H1 (cell line): Measurements from ENCODE around the gene TMPRSS11E. TPM values are rescaled to one million over a fixed set of nuclear protein-coding genes. Genes with fewer than 3 reads are reported as not detected.

Experiments
- CTCF ChIA-PET: fragments of 300-600 bp; sonication (Branson Sonifier 250); formaldehyde crosslinking; loops from one replicate; lab custom pipeline; 2021; ENCODE audit not compliant: partially characterized antibody; lab: Charles Lee
- POLR2A ChIA-PET: fragments of 300-600 bp; sonication (Branson Sonifier 250); formaldehyde crosslinking; loops from one replicate; lab custom pipeline; 2021; ENCODE audit warnings: inconsistent platforms; ENCODE audit not compliant: partially characterized antibody; lab: Charles Lee
- DNase-seq, 2 experiments: peaks; one replicate each; pipeline versions ENCODE4 v3.0.0 to v3.0.0-alpha.2; 2010 to 2022; ENCODE audit warnings: low spot score in 2 of 2, low read depth in 1 of 2, mixed read lengths in 1 of 2
- FAIRE-seq: peaks from 2 replicates; lab custom pipeline; 2011; peaks lifted over from hg19 to GRCh38; lab: Jason Lieb, UNC
- H2AFZ ChIP-seq: 2 replicates; pipeline ENCODE4 v1.8.1; 2012; ENCODE audit warnings: low read length, inconsistent platforms
- H2AK5ac ChIP-seq: 2 replicates; pipeline ENCODE4 v1.6.1; 2013; ENCODE audit warnings: low read depth, low read length
- H2BK120ac ChIP-seq: replicated peaks from 2 replicates; pipeline ENCODE3; 2013; ENCODE audit warnings: low read depth, low read length, inconsistent platforms
- H2BK12ac ChIP-seq: 2 replicates; pipeline ENCODE4 v1.6.1; 2013; ENCODE audit warnings: low read depth, low read length
- H2BK15ac ChIP-seq: 2 replicates; pipeline ENCODE4 v1.6.1; 2013; ENCODE audit warnings: low read length
- H2BK20ac ChIP-seq: 2 replicates; pipeline ENCODE4 v1.6.1; 2013; ENCODE audit warnings: low read length
- H2BK5ac ChIP-seq: 2 replicates; pipeline ENCODE4 v1.6.1; 2013; ENCODE audit warnings: low read depth, low read length
- H3K14ac ChIP-seq: 2 replicates; pipeline ENCODE4 v1.6.1; 2013; ENCODE audit warnings: inconsistent platforms; ENCODE audit not compliant: insufficient read length
- H3K18ac ChIP-seq: 2 replicates; pipeline ENCODE4 v1.6.1; 2013; ENCODE audit warnings: low read length; ENCODE audit errors: extremely low read depth
- H3K23ac ChIP-seq: 2 replicates; pipeline ENCODE4 v1.6.1; 2013; ENCODE audit warnings: inconsistent platforms; ENCODE audit not compliant: insufficient read length
- H3K23me2 ChIP-seq: 2 replicates; pipeline ENCODE4 v1.6.1; 2013; ENCODE audit warnings: low read depth, low read length
- H3K27ac ChIP-seq: 2 replicates; pipeline ENCODE4 v1.6.1; 2011; ENCODE audit warnings: low read depth, low read length, inconsistent platforms
- H3K27me3 ChIP-seq, 4 experiments: replicated peaks in 1 of 4; 1 replicate in 1 of 4; 2 replicates in 3 of 4; pipeline versions ENCODE4 v1.6.1 to v1.8.1; 2011 to 2013; ENCODE audit warnings: low read length in 3 of 4, mild to moderate bottlenecking in 3 of 4, inconsistent platforms in 2 of 4, mixed read lengths in 2 of 4, moderate library complexity in 1 of 4; ENCODE audit not compliant: control insufficient read depth in 3 of 4, insufficient read depth in 3 of 4; ENCODE audit errors: extremely low read depth in 1 of 4
- H3K36me3 ChIP-seq, 4 experiments: 2 replicates each; pipeline versions ENCODE4 v1.6.1 to v1.8.1; 2011 to 2013; ENCODE audit warnings: mild to moderate bottlenecking in 4 of 4, low read length in 3 of 4, moderate library complexity in 2 of 4, control low read depth in 1 of 4, inconsistent platforms in 1 of 4; ENCODE audit not compliant: insufficient read depth in 4 of 4, control insufficient read depth in 2 of 4
- H3K4ac ChIP-seq: replicated peaks from 2 replicates; pipeline ENCODE3; 2013; ENCODE audit warnings: low read length, low read depth, mixed read lengths, inconsistent platforms; ENCODE audit not compliant: insufficient read length
- H3K4me1 ChIP-seq, 4 experiments: replicated peaks in 1 of 4; 1 replicate in 1 of 4; 2 replicates in 3 of 4; pipeline versions ENCODE4 v1.6.1 to v1.8.1; 2011 to 2013; ENCODE audit warnings: low read length in 3 of 4, inconsistent platforms in 2 of 4, mixed read lengths in 1 of 4; ENCODE audit not compliant: insufficient read depth in 4 of 4, control insufficient read depth in 3 of 4
- H3K4me2 ChIP-seq, 2 experiments: 2 replicates each; pipeline versions ENCODE4 v1.6.1 to v1.8.1; 2011 to 2013; ENCODE audit warnings: low read depth in 2 of 2, low read length in 2 of 2, control low read depth in 1 of 2, inconsistent platforms in 1 of 2, mild to moderate bottlenecking in 1 of 2; ENCODE audit not compliant: insufficient read depth in 1 of 2
- H3K4me3 ChIP-seq, 4 experiments: fragments of 200-600, 300-600 bp in 1 of 4; sonication (generic), shearing (Covaris generic), sonication (Bioruptor Twin) in 1 of 4; 2 replicates each; pipeline versions ENCODE4 v1.5.1 to v1.8.1; 2011 to 2016; ENCODE audit warnings: low read length in 4 of 4, low read depth in 3 of 4, control low read depth in 2 of 4, inconsistent platforms in 2 of 4, mild to moderate bottlenecking in 2 of 4, mixed read lengths in 1 of 4, moderate library complexity in 1 of 4; ENCODE audit not compliant: insufficient read depth in 2 of 4; ENCODE audit errors: extremely low read depth in 1 of 4
- H3K56ac ChIP-seq: replicated peaks from 2 replicates; pipeline ENCODE3; 2013; ENCODE audit warnings: low read depth, mild to moderate bottlenecking, mixed read lengths, low read length, inconsistent platforms; ENCODE audit not compliant: insufficient read length
- H3K79me1 ChIP-seq: 2 replicates; pipeline ENCODE4 v1.6.1; 2013; ENCODE audit warnings: low read depth, low read length, control low read depth
- H3K79me2 ChIP-seq, 2 experiments: 2 replicates each; pipeline versions ENCODE4 v1.6.1 to v1.8.1; 2012 to 2013; ENCODE audit warnings: low read length in 2 of 2, mild to moderate bottlenecking in 2 of 2, inconsistent platforms in 1 of 2; ENCODE audit not compliant: insufficient read depth in 2 of 2, control insufficient read depth in 1 of 2
- H3K9ac ChIP-seq, 4 experiments: replicated peaks in 1 of 4; 1 replicate in 1 of 4; 2 replicates in 3 of 4; pipeline versions ENCODE4 v1.6.1 to v1.8.1; 2011 to 2013; ENCODE audit warnings: low read depth in 3 of 4, low read length in 3 of 4, control low read depth in 2 of 4, mild to moderate bottlenecking in 2 of 4, moderate library complexity in 2 of 4, inconsistent platforms in 1 of 4; ENCODE audit errors: extremely low read depth in 1 of 4
- H3K9me3 ChIP-seq, 2 experiments: 2 replicates each; pipeline versions ENCODE4 v1.6.1 to v1.8.1; 2012 to 2013; ENCODE audit warnings: mild to moderate bottlenecking in 2 of 2, moderate library complexity in 2 of 2, control low read depth in 1 of 2, inconsistent platforms in 1 of 2, low read depth in 1 of 2, low read length in 1 of 2, mixed read lengths in 1 of 2; ENCODE audit not compliant: insufficient read depth in 2 of 2
- H4K20me1 ChIP-seq, 2 experiments: replicated peaks in 1 of 2; 2 replicates each; pipeline versions ENCODE3 to v1.8.1; 2011 to 2013; ENCODE audit warnings: inconsistent platforms in 2 of 2, low read length in 2 of 2, mild to moderate bottlenecking in 1 of 2; ENCODE audit not compliant: insufficient read depth in 2 of 2, control insufficient read depth in 1 of 2
- H4K5ac ChIP-seq: 2 replicates; pipeline ENCODE4 v1.6.1; 2013; ENCODE audit warnings: low read length, low read depth, mixed read lengths, inconsistent platforms; ENCODE audit not compliant: insufficient read length
- H4K8ac ChIP-seq: 2 replicates; pipeline ENCODE4 v1.8.0; 2013; ENCODE audit warnings: mild to moderate bottlenecking, moderate library complexity, low read length, inconsistent platforms; ENCODE audit not compliant: insufficient read depth; ENCODE audit errors: extremely low read depth
- H4K91ac ChIP-seq: replicated peaks from 2 replicates; pipeline ENCODE3; 2013; ENCODE audit warnings: low read length, mixed read lengths, inconsistent platforms; ENCODE audit not compliant: insufficient read length
- WGBS, 2 experiments: shearing (Covaris generic) in 1 of 2; methylation state at CpG; one replicate each; pipeline versions ENCODE4 v1.1.6 to v1.1.7; 2013 to 2015; ENCODE audit warnings: low lambda C conversion rate in 2 of 2, mixed read lengths in 2 of 2, inconsistent platforms in 1 of 2, low coverage in 1 of 2, missing lambda C conversion rate in 1 of 2; ENCODE audit not compliant: insufficient replicate concordance in 2 of 2, insufficient coverage in 1 of 2, insufficient read length in 1 of 2; ENCODE audit errors: extremely low coverage in 1 of 2, missing lambda C conversion rate in 1 of 2; 5-methylcytosine and 5-hydroxymethylcytosine counted together
- long read RNA-seq, 2 experiments: library from RNA in 1 of 2; library from capped mRNA in 1 of 2; stranded (forward); transcript quantifications; one replicate each; pipeline ENCODE4 v2.0.0, GENCODE V29; 2021; ENCODE audit warnings: inconsistent platforms in 1 of 2
- polyA minus RNA-seq, 3 experiments: library from RNA; depleted of rRNA, polyadenylated mRNA; stranded (reverse); fragments of >200 nt; gene quantifications; 1 replicate in 2 of 3; 2 replicates in 1 of 3; pipeline ENCODE4 v1.2.3, GENCODE V29; 2011
- polyA plus RNA-seq, 7 experiments: library from polyadenylated mRNA; depleted of rRNA in 3 of 7; stranded (reverse) in 5 of 7; unstranded in 2 of 7; fragments of >200 nt in 5 of 7; fragments of 200-250 nt in 2 of 7; gene quantifications; 1 replicate in 5 of 7; 2 replicates in 1 of 7; 4 replicates in 1 of 7; pipeline versions ENCODE4 v1.2.1 to v1.2.3, GENCODE V29; 2011 to 2013; ENCODE audit warnings: missing spikeins in 2 of 7, mixed read lengths in 2 of 7
- total RNA-seq: library from RNA; stranded (reverse); fragmentation: NEBNext Ultra II Directional; extraction: Animal tissue kit (Norgen Biotek cat#: 25700); gene quantifications from 2 replicates; pipeline ENCODE4 v1.2.1, GENCODE V29; 2021

Gene TMPRSS11E, protein sequence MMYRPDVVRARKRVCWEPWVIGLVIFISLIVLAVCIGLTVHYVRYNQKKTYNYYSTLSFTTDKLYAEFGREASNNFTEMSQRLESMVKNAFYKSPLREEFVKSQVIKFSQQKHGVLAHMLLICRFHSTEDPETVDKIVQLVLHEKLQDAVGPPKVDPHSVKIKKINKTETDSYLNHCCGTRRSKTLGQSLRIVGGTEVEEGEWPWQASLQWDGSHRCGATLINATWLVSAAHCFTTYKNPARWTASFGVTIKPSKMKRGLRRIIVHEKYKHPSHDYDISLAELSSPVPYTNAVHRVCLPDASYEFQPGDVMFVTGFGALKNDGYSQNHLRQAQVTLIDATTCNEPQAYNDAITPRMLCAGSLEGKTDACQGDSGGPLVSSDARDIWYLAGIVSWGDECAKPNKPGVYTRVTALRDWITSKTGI
- 0.71 and 0.96 TPM in 2 replicates for total RNA-seq
- polyA plus RNA-seq (2011; rRNA removed) = 0.25 and 0.38 TPM in 2 replicates
- 0.54 TPM for polyA plus RNA-seq (2011; cell fraction: cytosol; rRNA removed)
- 0.29 TPM for polyA plus RNA-seq (2011; cell fraction: nucleus; rRNA removed)
- polyA plus RNA-seq (2012, experiment 1 of 2) = 0.28 to 0.79 TPM (median 0.46 TPM) in 4 replicates
- not detected for polyA plus RNA-seq (2012, experiment 2 of 2)
- 1.8 TPM for polyA plus RNA-seq (2013, experiment 1 of 2)
- 1.7 TPM for polyA plus RNA-seq (2013, experiment 2 of 2)
- polyA minus RNA-seq (2011; rRNA and poly(A)+ RNA removed) = 0.85 and 1.2 TPM in 2 replicates
- 1.2 TPM for polyA minus RNA-seq (2011; cell fraction: cytosol; rRNA and poly(A)+ RNA removed)
- 1.2 TPM for polyA minus RNA-seq (2011; cell fraction: nucleus; rRNA and poly(A)+ RNA removed)
- long read RNA-seq, experiment 1, partial matches to known transcripts = 0 of 1 reads
- long read RNA-seq, experiment 1, other reads (novel, unspliced or antisense) = 1 of 1 reads
- long read RNA-seq, experiment 2 = 0 reads

DNA sequence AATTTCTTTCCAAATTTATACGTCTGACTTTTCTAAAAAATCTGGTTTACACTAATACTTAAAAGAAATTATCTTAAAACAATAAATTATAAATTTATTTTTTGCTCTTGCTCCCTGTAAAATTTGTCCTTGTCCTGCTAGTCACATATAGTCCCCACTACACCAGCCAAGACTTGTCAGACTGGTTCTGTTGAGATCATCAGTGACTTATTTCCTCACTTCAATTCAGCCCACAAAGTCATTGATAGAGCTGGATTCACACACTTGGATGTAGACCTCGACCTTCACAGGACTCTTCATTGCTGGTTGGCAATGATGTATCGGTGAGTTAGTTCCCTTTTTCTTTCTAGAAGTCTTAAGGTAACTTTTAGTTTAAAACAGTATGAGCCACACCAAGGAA is at the start of gene TMPRSS11E:
Gene TMPRSS11E, plus strand, starts transcription at position 263 of the 400 bp plus-strand sequence. Its CDS starts 50 bp downstream, at position 313.
- H4K8ac ChIP-seq = no peak within 1 kb of the TSS
- no peak within 1 kb of the TSS for H3K27ac ChIP-seq

More for the DNA sequence above, at the start of gene TMPRSS11E:
- H4K91ac ChIP-seq = no peak within 1 kb of the TSS
- DNase-seq (no peak), FAIRE-seq (no peak)
- H3K4ac ChIP-seq = no peak within 1 kb of the TSS
- H3K36me3 ChIP-seq = no peaks in the 10 kb centered on the region
- ChIA-PET CTCF (no interaction called here), POLR2A (no interaction called here)
- peaks cover 0 to 14% (median 1%) of the 10 kb centered on the region in 4 experiments; a peak in 2 of 7 replicates for H3K4me1 ChIP-seq
- no peak within 1 kb of the TSS for H3K14ac ChIP-seq
- no peaks in the 10 kb centered on the region for H3K79me2 ChIP-seq
- no peaks in the 10 kb centered on the region for H4K20me1 ChIP-seq
- no peak within 1 kb of the TSS for H3K23ac ChIP-seq
- H3K23me2 ChIP-seq = no peaks in the 10 kb centered on the region
- no peak within 1 kb of the TSS for H2BK20ac ChIP-seq
- H2AK5ac ChIP-seq = no peak within 1 kb of the TSS
- no peak within 1 kb of the TSS; a peak in 1 of 4 replicates for H3K4me2 ChIP-seq
- no peak within 1 kb of the TSS for H2BK120ac ChIP-seq
- no peak within 1 kb of the TSS for H2BK5ac ChIP-seq
- 0 out of 2 replicates have a peak within 1 kb of the TSS, but pooled peaks have one; percentile 27 for H2AFZ ChIP-seq
- no peak within 1 kb of the TSS for H3K18ac ChIP-seq
- H2BK12ac ChIP-seq = no peak within 1 kb of the TSS
- H3K9ac ChIP-seq = no peak within 1 kb of the TSS; a peak in 1 of 7 replicates
- no peak within 1 kb of the TSS for H4K5ac ChIP-seq
- no peak within 1 kb of the TSS for H2BK15ac ChIP-seq
- no peak within 1 kb of the TSS for H3K4me3 ChIP-seq
- no peaks in the 10 kb centered on the region for H3K9me3 ChIP-seq
- WGBS, 2 experiments = 72% methylated on average over 3 of the region's 3 CpGs; no CpG with 5 or more reads in 1 of the 2 experiments
- no peaks in the 10 kb centered on the region for H3K79me1 ChIP-seq
- H3K56ac ChIP-seq = no peak within 1 kb of the TSS
- H3K27me3 ChIP-seq = no peaks in the 10 kb centered on the region
